Mesothelial cell of epicardium (in vitro differentiated cells): Measurements from ENCODE around the gene MYH11. TPM values are rescaled to one million over a fixed set of nuclear protein-coding genes. Genes with fewer than 3 reads are reported as not detected.

Experiments
- DNase-seq, 2 experiments: peaks; one replicate each; pipeline ENCODE4 v3.0.0; 2021; ENCODE audit warnings: low spot score in 2 of 2; ENCODE audit not compliant: unreplicated experiment in 2 of 2
- H3K27ac Mint-ChIP-seq: 2 replicates; pipeline ENCODE4 v1.8.0; 2021; ENCODE audit warnings: mixed read lengths
- H3K27me3 Mint-ChIP-seq: 2 replicates; pipeline ENCODE4 v1.8.0; 2021; ENCODE audit warnings: low read depth, mixed read lengths
- H3K36me3 Mint-ChIP-seq: 2 replicates; pipeline ENCODE4 v1.8.0; 2021; ENCODE audit warnings: mixed read lengths
- H3K4me1 Mint-ChIP-seq: 2 replicates; pipeline ENCODE4 v1.8.0; 2021; ENCODE audit warnings: mixed read lengths
- H3K4me3 Mint-ChIP-seq: 2 replicates; pipeline ENCODE4 v1.8.0; 2021; ENCODE audit warnings: mild to moderate bottlenecking, moderate library complexity, mixed read lengths
- H3K9me3 Mint-ChIP-seq: 2 replicates; pipeline ENCODE4 v1.8.0; 2021; ENCODE audit warnings: mixed read lengths
- CTCF ChIP-seq: fragments of 200-600 bp; sonication (generic); IDR thresholded peaks from one replicate; pipeline ENCODE4 v1.5.0; 2021; ENCODE audit warnings: antibody characterized with exemption; ENCODE audit not compliant: unreplicated experiment
- total RNA-seq: library from RNA; stranded (reverse); gene quantifications from 3 replicates; pipeline ENCODE4 v1.2.1, GENCODE V29; 2021

Gene MYH11
- total RNA-seq, 1 donor from 2014 or later = 0.58 TPM

- H3K27ac Mint-ChIP-seq = no peak overlapping the region
- peaks cover 34% of the 10 kb centered on the region for H3K27me3 Mint-ChIP-seq
Measured at GRCh38 chr16:15770107-15770506, 86.7 kb downstream of the MYH11 start.

GRCh38 chr16:15769239-15769638 is 87.6 kb downstream of the MYH11 start:
- Mint-ChIP-seq H3K4me3 (no peak overlapping the region), H3K27ac (no peak overlapping the region), H3K9me3 (no peaks in the 10 kb centered on the region), H3K27me3 (peaks cover 35% of the 10 kb centered on the region), H3K36me3 (no peaks in the 10 kb centered on the region), H3K4me1 (no peaks in the 10 kb centered on the region)
- TF ChIP-seq CTCF = no peak
- no peak for DNase-seq

More at GRCh38 chr16:15770107-15770506, 86.7 kb downstream of the MYH11 start:
- H3K4me3 Mint-ChIP-seq = no peak overlapping the region
- no peaks in the 10 kb centered on the region for H3K9me3 Mint-ChIP-seq
- no peaks in the 10 kb centered on the region for H3K4me1 Mint-ChIP-seq
- TF ChIP-seq CTCF = no peak
- DNase-seq = no peak
- no peaks in the 10 kb centered on the region for H3K36me3 Mint-ChIP-seq

GRCh38 chr16:15768201-15768600 is 88.6 kb downstream of the MYH11 start:
- TF ChIP-seq CTCF = no peak
- H3K4me3 Mint-ChIP-seq = no peak overlapping the region
- H3K9me3 Mint-ChIP-seq = no peaks in the 10 kb centered on the region
- no peaks in the 10 kb centered on the region for H3K36me3 Mint-ChIP-seq
- peaks cover 34% of the 10 kb centered on the region for H3K27me3 Mint-ChIP-seq
- no peak overlapping the region for H3K27ac Mint-ChIP-seq
- H3K4me1 Mint-ChIP-seq = no peaks in the 10 kb centered on the region
- no peak for DNase-seq

GRCh38 chr16:15766918-15767317 is 89.9 kb downstream of the MYH11 start:
- no peak for DNase-seq
- Mint-ChIP-seq H3K27me3 (peaks cover 37% of the 10 kb centered on the region), H3K36me3 (no peaks in the 10 kb centered on the region), H3K4me3 (no peak overlapping the region), H3K27ac (no peak overlapping the region), H3K4me1 (no peaks in the 10 kb centered on the region), H3K9me3 (no peaks in the 10 kb centered on the region)
- TF ChIP-seq CTCF = no peak

- no peaks in the 10 kb centered on the region for H3K4me1 Mint-ChIP-seq
- no peaks in the 10 kb centered on the region for H3K36me3 Mint-ChIP-seq
- peak; percentile 20 for TF ChIP-seq CTCF
- no peak for DNase-seq
- H3K27ac Mint-ChIP-seq = no peak overlapping the region
- H3K9me3 Mint-ChIP-seq = no peaks in the 10 kb centered on the region
- no peak overlapping the region for H3K4me3 Mint-ChIP-seq
- peaks cover 33% of the 10 kb centered on the region for H3K27me3 Mint-ChIP-seq
Measured at GRCh38 chr16:15765880-15766279, 90.9 kb downstream of the MYH11 start.

GRCh38 chr16:15765116-15765515 is 91.7 kb downstream of the MYH11 start:
- Mint-ChIP-seq H3K4me1 (no peaks in the 10 kb centered on the region), H3K36me3 (no peaks in the 10 kb centered on the region), H3K4me3 (no peak overlapping the region), H3K27ac (no peak overlapping the region), H3K27me3 (peaks cover 32% of the 10 kb centered on the region), H3K9me3 (no peaks in the 10 kb centered on the region)
- no peak for DNase-seq
- no peak for TF ChIP-seq CTCF
